SH-SY5Y (cell line): Measurements from ENCODE around the gene ZNF605.

Experiments used
- GATA2 ChIP-seq: IDR thresholded peaks from 2 replicates; pipeline ENCODE4 v1.6.1; 2011; ENCODE audit warnings: mild to moderate bottlenecking, low read depth, low read length
- GATA3 ChIP-seq: IDR thresholded peaks from 2 replicates; pipeline ENCODE4 v1.6.1; 2011; ENCODE audit warnings: low read depth, mild to moderate bottlenecking, low read length, moderate library complexity

The ZNF605 gene

GRCh38 chr12:132956011-132956788 lies at the start of gene ZNF605:
TSS of gene ZNF605 (minus strand) at chr12:132956306. CDS start at chr12:132945635, 10,671 bp downstream.
- no peak for TF ChIP-seq GATA2
- TF ChIP-seq GATA3, result no peak

- TF ChIP-seq GATA2, result no peak
- no peak for TF ChIP-seq GATA3
Observed at GRCh38 chr12:132998741-132999140, 42.6 kb upstream of the ZNF605 start.

DNA sequence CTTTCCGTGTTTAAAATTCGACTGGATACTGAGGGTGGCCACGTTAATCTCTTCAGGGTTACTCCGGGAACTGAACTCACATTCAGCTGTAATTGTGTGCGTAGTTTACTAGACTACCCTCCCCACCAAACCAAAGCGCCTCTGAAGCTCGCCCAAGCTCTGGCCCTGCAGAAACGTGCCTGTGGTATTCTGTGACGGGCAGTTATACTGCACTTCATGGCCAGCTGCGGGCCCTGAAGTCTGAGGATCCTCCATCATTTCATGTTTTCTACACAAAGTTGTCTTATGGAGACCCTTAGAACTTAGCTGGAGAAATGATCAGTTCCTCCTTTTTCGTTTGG lies 30.7 kb upstream of the ZNF605 start:
- TF ChIP-seq GATA2, result no peak
- TF ChIP-seq GATA3, result no peak

DNA sequence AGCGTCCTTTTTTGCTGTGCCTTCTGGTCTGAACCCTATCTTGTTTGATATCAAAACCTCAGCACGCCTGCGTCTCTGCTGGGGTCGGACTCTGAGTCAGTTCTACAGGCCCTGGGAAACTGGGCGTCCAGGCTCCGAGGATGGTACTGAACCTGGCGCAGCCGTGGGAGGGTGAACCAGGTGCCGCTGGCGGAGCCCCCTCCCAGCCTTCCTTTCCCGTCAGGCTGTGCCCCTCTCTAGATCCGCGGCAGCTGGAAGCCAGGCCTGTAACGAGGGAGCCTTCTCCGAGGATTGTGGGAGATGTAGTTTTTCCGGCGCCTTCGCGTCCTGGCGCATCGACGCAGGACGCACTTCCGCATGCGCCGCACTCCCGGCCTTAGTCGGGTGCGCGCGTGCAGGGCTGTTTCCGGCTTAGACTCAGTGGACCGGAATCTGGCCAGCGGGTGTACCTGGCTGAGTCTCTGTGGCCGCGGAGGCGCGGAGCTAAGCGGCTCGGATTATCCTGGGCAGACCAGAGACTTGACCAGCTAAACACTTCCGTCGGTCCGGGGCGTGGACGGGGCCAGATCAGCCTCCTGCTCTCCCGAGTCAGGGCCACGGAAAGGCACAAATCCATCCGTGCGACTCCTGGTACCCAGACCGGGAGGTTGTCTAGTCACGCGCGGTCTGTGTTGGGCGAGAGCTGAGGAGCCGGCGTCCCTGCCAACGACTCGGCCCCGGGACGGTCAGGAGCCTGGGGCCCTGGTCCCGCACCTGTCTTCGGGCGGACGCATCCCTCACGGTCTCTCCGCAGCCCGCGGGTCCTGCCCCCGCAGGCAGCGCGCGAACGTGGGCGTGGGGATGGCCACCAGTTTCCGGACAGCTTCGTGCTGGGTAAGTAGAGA lies 30.1 kb upstream of the ZNF605 start, which contains the start of gene ZNF26:
ZNF26 (plus strand) TSS at position 367 of the 884 bp plus-strand sequence; CDS start at position 841, 474 bp downstream.
- TF ChIP-seq GATA2 (peak; percentile 65), GATA3 (no peak)

- TF ChIP-seq GATA2, result no peak
- TF ChIP-seq GATA3, result no peak
Observed at GRCh38 chr12:132972374-132972773, 16.3 kb upstream of the ZNF605 start.

GRCh38 chr12:132967736-132968135 lies 11.6 kb upstream of the ZNF605 start:
- no peak for TF ChIP-seq GATA2
- no peak for TF ChIP-seq GATA3

GRCh38 chr12:132966676-132967415 lies 10.7 kb upstream of the ZNF605 start:
- no peak for TF ChIP-seq GATA2
- TF ChIP-seq GATA3, result no peak

- no peak for TF ChIP-seq GATA3
- TF ChIP-seq GATA2, result no peak
Observed at GRCh38 chr12:132965796-132966195, 9.7 kb upstream of the ZNF605 start.

- TF ChIP-seq GATA2 (no peak), GATA3 (no peak)
Observed at GRCh38 chr12:132955094-132956010, 754 bp downstream of the ZNF605 start.

DNA sequence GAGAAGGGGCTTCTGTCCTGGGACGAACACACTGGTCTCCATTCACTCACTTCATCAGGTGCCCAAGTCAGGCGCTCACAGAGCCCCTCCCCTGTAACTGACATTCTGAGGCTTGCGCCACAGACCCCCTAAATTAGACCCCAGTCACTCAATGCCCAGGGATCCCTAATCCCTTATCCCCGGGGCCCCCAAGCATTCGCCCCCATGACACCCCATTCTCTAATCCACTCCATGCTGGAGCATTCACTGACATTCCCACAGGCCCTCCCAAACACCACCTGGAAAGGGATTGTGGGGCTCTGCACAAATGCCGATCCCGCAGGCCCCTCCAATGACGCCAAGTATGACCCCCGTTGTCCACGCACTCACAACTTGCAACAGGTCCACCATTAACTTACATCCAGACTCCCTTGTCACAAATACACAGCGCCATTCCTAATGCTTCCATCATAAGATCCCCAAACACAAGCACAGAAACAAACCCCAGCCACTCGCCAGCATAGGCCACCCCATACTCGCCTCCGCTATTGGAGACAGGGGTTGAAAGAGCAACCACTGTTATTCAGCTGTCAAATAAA lies 1.5 kb downstream of the ZNF605 start:
- TF ChIP-seq GATA2 (no peak), GATA3 (no peak)

DNA sequence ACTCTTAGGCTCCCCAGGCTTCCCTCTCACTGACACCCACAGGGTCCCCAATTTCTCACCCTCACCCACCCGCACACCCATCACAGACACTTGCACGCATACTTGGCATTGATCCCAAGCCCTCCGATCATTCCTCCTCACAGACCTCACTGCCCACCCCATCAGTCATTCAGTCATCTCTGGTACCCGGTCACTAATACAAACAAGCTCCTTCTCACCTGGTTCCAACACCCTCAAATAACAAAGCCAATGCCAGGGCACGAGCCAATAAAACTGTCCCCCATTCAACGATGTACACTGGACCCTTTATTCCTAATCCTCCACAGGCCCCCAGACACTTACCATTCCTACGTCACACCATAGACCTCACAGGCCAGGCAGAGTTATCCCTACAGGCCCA lies 2.3 kb downstream of the ZNF605 start:
- TF ChIP-seq GATA3, result no peak
- TF ChIP-seq GATA2, result no peak

DNA sequence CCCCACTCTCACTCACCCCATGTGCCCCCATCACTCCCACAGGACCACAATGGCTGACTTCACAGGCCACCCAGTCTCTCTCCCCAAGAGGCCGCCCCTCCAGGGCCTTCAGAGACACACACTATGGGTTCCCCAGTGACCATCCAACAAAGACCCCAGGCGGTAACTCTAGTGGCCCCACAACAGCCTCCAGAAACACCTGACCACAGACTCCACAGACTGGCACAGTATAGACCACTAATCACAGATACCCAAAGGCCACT lies 3.0 kb downstream of the ZNF605 start:
- TF ChIP-seq GATA2 (no peak), GATA3 (no peak)

DNA sequence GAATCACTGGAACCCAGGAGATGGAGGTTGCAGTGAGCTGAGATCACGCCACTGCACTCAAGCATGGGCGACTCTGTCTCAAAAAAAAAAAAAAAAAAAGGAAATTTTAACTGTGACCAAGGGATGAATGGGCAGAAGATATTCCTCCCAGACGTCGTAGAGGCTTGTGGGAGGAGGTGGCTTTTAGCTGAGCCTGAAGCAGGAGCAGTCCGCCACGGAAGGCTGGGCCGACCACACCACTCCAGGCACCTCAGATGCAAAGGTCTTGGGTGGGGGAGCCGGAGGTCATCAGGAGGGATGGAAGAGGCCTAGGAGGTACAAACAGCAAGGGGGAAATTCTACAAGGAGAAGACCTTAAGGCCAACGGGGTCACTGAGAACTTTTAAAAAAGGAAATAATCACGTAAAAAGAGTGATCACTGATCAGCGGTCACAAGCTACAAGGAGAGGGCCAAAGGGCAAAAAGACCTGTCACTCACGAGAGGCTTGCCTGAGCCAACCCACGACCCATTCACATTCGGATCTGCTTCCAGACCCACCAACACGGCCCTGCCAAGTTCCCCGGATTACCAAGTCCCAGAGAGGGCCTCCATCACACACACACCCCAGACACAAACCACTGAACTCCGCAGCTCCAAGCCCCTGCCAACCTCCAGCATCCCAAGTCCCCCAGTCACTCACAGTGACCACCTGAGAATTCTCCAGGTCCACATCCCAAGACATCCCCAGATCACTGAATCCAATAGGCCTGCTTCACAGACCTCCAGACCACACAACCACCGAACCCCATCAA lies 3.5 kb downstream of the ZNF605 start:
- TF ChIP-seq GATA2 (no peak), GATA3 (no peak)

- TF ChIP-seq GATA3 (no peak), GATA2 (no peak)
Observed at GRCh38 chr12:132951649-132952048, 4.5 kb downstream of the ZNF605 start.
